ENCODE results near the gene MTIF3. TPM values are rescaled to one million over a fixed set of nuclear protein-coding genes. Genes with fewer than 3 reads are reported as not detected.

The MTIF3 gene
- total RNA-seq, 4 donors from 2014 or later = 27.7 to 98.3 (median 66.7) TPM

DNA sequence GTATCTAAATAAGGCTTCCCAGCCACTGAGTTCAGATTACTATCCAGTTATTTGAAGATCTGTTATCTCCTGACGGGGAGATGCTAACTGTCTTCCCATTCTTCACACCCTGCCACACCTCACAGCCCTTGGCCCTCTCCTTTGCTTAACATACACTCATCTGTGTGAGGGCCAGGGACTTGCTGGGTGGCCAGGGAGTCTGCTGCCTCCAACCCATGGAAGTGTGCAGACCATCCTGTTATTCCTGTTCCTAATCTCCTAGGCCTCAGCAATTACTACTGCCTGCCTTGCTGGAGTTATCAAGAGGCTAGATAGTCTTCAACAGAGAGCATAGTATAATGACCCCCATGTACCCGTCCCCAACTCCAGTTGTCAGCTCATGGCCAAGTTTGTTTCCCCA lies 62.1 kb downstream of the MTIF3 start:
- WGBS, 2 donors (ENCODE audit: low coverage in 1 of 2) = 73 to 83% methylated on average over 2 of the region's 2 CpGs
- TF ChIP-seq POLR2A (IDR thresholded peaks at IDR 0.05) (no peak), POLR2AphosphoS5 (IDR thresholded peaks at IDR 0.05) (no peak), EP300 (IDR thresholded peaks at IDR 0.05; ENCODE audit: low read depth) (no peak), CTCF (IDR thresholded peaks at IDR 0.05) (no peak)
- intact Hi-C loops (cut with DNase I; ENCODE audit: low total_unique reads) = no loop called here
- no peak for DNase-seq
- H3K4me1 ChIP-seq = no peaks in the 10 kb centered on the region
- in situ Hi-C loops (cut with MboI; ENCODE audit: low pct_ligation_motif_present in 1 of 4, low pct_unique_long_range_greater_than_20kb in 1 of 4, low sequenced_read_pairs in 3 of 4) = loop anchor here in 2 of 4 donors (10.0 to 25.0 kb wide), 3 partner anchors 149 to 437 kb away; no protein-coding TSS in a partner anchor
- no peaks in the 10 kb centered on the region for H3K36me3 ChIP-seq
- H3K27me3 ChIP-seq = peaks cover 3% of the 10 kb centered on the region
- H3K9me3 ChIP-seq = no peaks in the 10 kb centered on the region
- H3K4me3 ChIP-seq = no peak overlapping the region
- H3K27ac ChIP-seq = no peak overlapping the region

Small RNAs within 50 kb of the gene (small RNA-seq; reads per million reads assigned to genes)
- gene RNU6-63P (0 reads per million in 4 donors), gene RNY1P1 (0 reads per million in 4 donors)

Other genes with a start within 250 kb of the MTIF3 start
- gene RPL21, start 199.0 kb downstream of the MTIF3 start, total RNA-seq = 100 to 1,000 TPM in 3 of 4 donors, 10 to 100 TPM in 1; 71.8 to 702 (median 370) TPM
- 10 to 100 TPM; 18.7 to 37.7 (median 28.9) TPM for gene RASL11A, start 179.7 kb downstream of the MTIF3 start, total RNA-seq
- gene GTF3A, start 25.9 kb downstream of the MTIF3 start, total RNA-seq = 100 to 1,000 TPM in 1 of 4 donors, 10 to 100 TPM in 3; 43.1 to 195 (median 60.0) TPM
- 10 to 100 TPM in 3 of 4 donors, 1 to 10 TPM in 1; 1.8 to 29.6 (median 18.9) TPM for gene LNX2, start 170.0 kb upstream of the MTIF3 start, total RNA-seq
- 100 to 1,000 TPM in 1 of 4 donors, 10 to 100 TPM in 3; 45.6 to 120 (median 90.4) TPM for gene POLR1D, start 171.3 kb upstream of the MTIF3 start, total RNA-seq